ENCODE results near the gene TBRG4.

TBRG4 gene

DNA sequence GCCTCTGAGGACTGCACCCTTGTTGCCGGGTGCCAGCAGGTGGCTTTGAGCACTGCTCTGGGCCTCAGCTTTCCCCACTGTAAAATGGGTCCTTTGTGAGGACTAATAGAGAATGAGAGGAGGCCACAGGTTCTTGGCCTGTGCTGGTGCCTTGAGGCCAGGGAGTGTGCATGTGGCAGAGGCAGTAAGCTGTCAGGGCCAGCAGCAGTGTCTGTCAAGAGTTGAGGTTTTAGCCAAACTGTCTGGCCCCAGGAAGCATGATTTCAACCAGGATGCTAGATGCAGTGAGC is 36.2 kb downstream of the TBRG4 start:
- H3K9ac ChIP-seq = no peak overlapping the region
- no peaks in the 10 kb centered on the region for H4K20me1 ChIP-seq (ENCODE audit: insufficient read depth)
- peaks cover 20% of the 10 kb centered on the region; the same call in 1 of the 2 replicates for H3K36me3 ChIP-seq (ENCODE audit: insufficient read depth)

DNA sequence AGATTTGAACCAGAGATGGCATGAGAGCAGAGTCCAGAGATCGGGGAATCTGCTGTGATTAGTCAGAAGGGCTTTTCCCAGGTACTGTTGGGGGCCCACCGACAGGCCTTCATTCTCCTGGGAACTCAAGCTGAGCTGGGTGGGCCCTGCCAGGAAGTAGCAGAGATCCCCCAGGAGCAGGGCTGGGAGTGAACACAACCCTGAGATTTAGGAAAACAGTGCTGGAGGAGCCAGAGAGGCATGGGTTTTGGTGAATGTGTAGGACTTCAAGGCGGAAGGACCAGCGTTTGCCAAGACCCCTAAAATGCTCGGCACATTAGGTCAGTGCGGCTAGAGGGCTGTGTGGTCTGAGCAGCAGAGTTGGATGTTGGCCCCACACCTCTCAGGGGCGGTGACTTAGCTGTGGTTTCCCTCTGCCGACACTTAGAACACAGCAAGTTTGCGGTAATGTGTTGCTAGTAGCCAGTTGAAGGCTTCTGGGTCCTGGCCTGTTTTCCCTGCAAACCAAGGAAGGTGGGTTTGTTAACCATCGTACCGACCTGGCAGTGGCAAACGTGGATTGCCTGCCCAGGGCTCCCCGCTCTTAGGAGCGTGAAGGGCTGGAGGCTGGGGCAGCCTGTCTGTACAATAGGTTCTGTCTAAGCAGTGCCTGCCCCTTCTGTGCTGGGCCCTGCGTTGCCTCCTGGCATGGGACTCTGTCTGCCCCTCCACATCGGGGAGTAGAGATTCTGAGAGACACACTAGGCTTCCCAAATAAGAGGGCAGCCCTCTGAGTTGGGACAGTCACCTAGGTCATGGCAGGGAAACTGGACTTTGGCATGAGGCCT is 36.8 kb downstream of the TBRG4 start:
- Histone ChIP-seq H3K4me3 (IDR thresholded peaks at IDR 0.05; ENCODE audit: insufficient read depth, low read depth, low read length) (no peak overlapping the region), H2AFZ (ENCODE audit: low read depth) (no peak overlapping the region), H4K20me1 (ENCODE audit: insufficient read depth) (no peaks in the 10 kb centered on the region), H3K9ac (no peak overlapping the region), H3K27ac (no peak overlapping the region), H3K36me3 (ENCODE audit: insufficient read depth) (peaks cover 20% of the 10 kb centered on the region; the same call in 1 of the 2 replicates), H3K27me3 (ENCODE audit: insufficient read depth, low read depth) (no peaks in the 10 kb centered on the region), H3K4me2 (no peak overlapping the region), H3K79me2 (ENCODE audit: insufficient read depth, low read depth) (no peaks in the 10 kb centered on the region), H3K4me1 (ENCODE audit: low read depth, poor library complexity, severe bottlenecking) (no peaks in the 10 kb centered on the region)
- TF ChIP-seq, protein P1, sequence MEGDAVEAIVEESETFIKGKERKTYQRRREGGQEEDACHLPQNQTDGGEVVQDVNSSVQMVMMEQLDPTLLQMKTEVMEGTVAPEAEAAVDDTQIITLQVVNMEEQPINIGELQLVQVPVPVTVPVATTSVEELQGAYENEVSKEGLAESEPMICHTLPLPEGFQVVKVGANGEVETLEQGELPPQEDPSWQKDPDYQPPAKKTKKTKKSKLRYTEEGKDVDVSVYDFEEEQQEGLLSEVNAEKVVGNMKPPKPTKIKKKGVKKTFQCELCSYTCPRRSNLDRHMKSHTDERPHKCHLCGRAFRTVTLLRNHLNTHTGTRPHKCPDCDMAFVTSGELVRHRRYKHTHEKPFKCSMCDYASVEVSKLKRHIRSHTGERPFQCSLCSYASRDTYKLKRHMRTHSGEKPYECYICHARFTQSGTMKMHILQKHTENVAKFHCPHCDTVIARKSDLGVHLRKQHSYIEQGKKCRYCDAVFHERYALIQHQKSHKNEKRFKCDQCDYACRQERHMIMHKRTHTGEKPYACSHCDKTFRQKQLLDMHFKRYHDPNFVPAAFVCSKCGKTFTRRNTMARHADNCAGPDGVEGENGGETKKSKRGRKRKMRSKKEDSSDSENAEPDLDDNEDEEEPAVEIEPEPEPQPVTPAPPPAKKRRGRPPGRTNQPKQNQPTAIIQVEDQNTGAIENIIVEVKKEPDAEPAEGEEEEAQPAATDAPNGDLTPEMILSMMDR (conservative IDR thresholded peaks at IDR 0.05; ENCODE audit: low read depth, low read length) = no peak

More for the DNA sequence above, 36.2 kb downstream of the TBRG4 start:
- no peak overlapping the region for H2AFZ ChIP-seq (ENCODE audit: low read depth)
- H3K4me1 ChIP-seq (ENCODE audit: low read depth, poor library complexity, severe bottlenecking) = no peaks in the 10 kb centered on the region
- H3K27ac ChIP-seq = no peak overlapping the region
- H3K4me2 ChIP-seq = no peak overlapping the region
- H3K79me2 ChIP-seq (ENCODE audit: insufficient read depth, low read depth) = no peaks in the 10 kb centered on the region
- TF ChIP-seq, protein P1 (conservative IDR thresholded peaks at IDR 0.05; ENCODE audit: low read depth, low read length) = no peak
- H3K27me3 ChIP-seq (ENCODE audit: insufficient read depth, low read depth) = no peaks in the 10 kb centered on the region
- no peak overlapping the region for H3K4me3 ChIP-seq (IDR thresholded peaks at IDR 0.05; ENCODE audit: insufficient read depth, low read depth, low read length)

- Histone ChIP-seq H3K9ac (no peak overlapping the region), H3K4me1 (ENCODE audit: low read depth, poor library complexity, severe bottlenecking) (no peaks in the 10 kb centered on the region), H3K27ac (no peak overlapping the region), H3K27me3 (ENCODE audit: insufficient read depth, low read depth) (no peaks in the 10 kb centered on the region), H3K4me2 (no peak overlapping the region), H3K79me2 (ENCODE audit: insufficient read depth, low read depth) (no peaks in the 10 kb centered on the region; the same call in 1 of the 2 replicates), H2AFZ (ENCODE audit: low read depth) (no peak overlapping the region), H4K20me1 (ENCODE audit: insufficient read depth) (no peaks in the 10 kb centered on the region), H3K36me3 (ENCODE audit: insufficient read depth) (peaks cover 20% of the 10 kb centered on the region; the same call in 1 of the 2 replicates), H3K4me3 (IDR thresholded peaks at IDR 0.05; ENCODE audit: insufficient read depth, low read depth, low read length) (no peak overlapping the region)
- TF ChIP-seq, protein P1 (conservative IDR thresholded peaks at IDR 0.05; ENCODE audit: low read depth, low read length) = no peak
Measured at GRCh38 chr7:45073786-45074527, 37.5 kb downstream of the TBRG4 start.

- TF ChIP-seq, protein P1 (conservative IDR thresholded peaks at IDR 0.05; ENCODE audit: low read depth, low read length) = no peak
- Histone ChIP-seq H3K27me3 (ENCODE audit: insufficient read depth, low read depth) (no peaks in the 10 kb centered on the region), H3K4me2 (no peak overlapping the region), H3K79me2 (ENCODE audit: insufficient read depth, low read depth) (no peaks in the 10 kb centered on the region; the same call in 1 of the 2 replicates), H3K9ac (no peak overlapping the region), H2AFZ (ENCODE audit: low read depth) (no peak overlapping the region), H4K20me1 (ENCODE audit: insufficient read depth) (no peaks in the 10 kb centered on the region), H3K27ac (no peak overlapping the region), H3K4me1 (ENCODE audit: low read depth, poor library complexity, severe bottlenecking) (no peaks in the 10 kb centered on the region), H3K36me3 (ENCODE audit: insufficient read depth) (peaks cover 20% of the 10 kb centered on the region; the same call in 1 of the 2 replicates), H3K4me3 (IDR thresholded peaks at IDR 0.05; ENCODE audit: insufficient read depth, low read depth, low read length) (no peak overlapping the region)
Measured at GRCh38 chr7:45073031-45073785, 38.3 kb downstream of the TBRG4 start.
